GM21717 (cell line): ENCODE measurements around the gene RGPD8.
"Not testable (repeated sequence)": the region's sequence is repeated elsewhere in the genome, so short reads cannot be mapped to it uniquely, and the experiment has no call there.

Experiments used
- ATAC-seq: cut with Tn5 transposase; IDR thresholded peaks from one replicate; pipeline ENCODE4 v1.9.1; 2021; ENCODE audit warnings: mild to moderate bottlenecking, moderate library complexity; ENCODE audit not compliant: unreplicated experiment

The RGPD8 gene

GRCh38 chr2:112435716-112436431 is 2.4 kb upstream of the RGPD8 start:
- not testable (repeated sequence) for ATAC-seq

GRCh38 chr2:112434890-112435715 is 1.7 kb upstream of the RGPD8 start:
- ATAC-seq = not testable (repeated sequence)

- no peak for ATAC-seq
Measured at GRCh38 chr2:112433932-112434730, 686 bp upstream of the RGPD8 start.

- peak; percentile 40 for ATAC-seq
Measured at GRCh38 chr2:112432735-112433479, 538 bp downstream of the RGPD8 start.

GRCh38 chr2:112432390-112432734 is 1.1 kb downstream of the RGPD8 start:
- ATAC-seq = not testable (repeated sequence)

- not testable (repeated sequence) for ATAC-seq
Measured at GRCh38 chr2:112431587-112432295, 1.7 kb downstream of the RGPD8 start.

GRCh38 chr2:112424553-112424952 is 8.9 kb downstream of the RGPD8 start:
- ATAC-seq = not testable (repeated sequence)

GRCh38 chr2:112416860-112417259 is 16.6 kb downstream of the RGPD8 start:
- not testable (repeated sequence) for ATAC-seq

- ATAC-seq = not testable (repeated sequence)
Measured at GRCh38 chr2:112360055-112360454, 73.4 kb downstream of the RGPD8 start.

GRCh38 chr2:112354335-112354734 is 79.1 kb downstream of the RGPD8 start:
- ATAC-seq = not testable (repeated sequence)

- ATAC-seq = not testable (repeated sequence)
Measured at GRCh38 chr2:112352809-112353603, 80.4 kb downstream of the RGPD8 start.

- not testable (repeated sequence) for ATAC-seq
Measured at GRCh38 chr2:112352292-112352691, 81.2 kb downstream of the RGPD8 start.

- ATAC-seq = no peak
Measured at GRCh38 chr2:112345030-112346027, 88.1 kb downstream of the RGPD8 start.

GRCh38 chr2:112343827-112344585 is 89.4 kb downstream of the RGPD8 start:
- ATAC-seq = no peak

GRCh38 chr2:112342067-112342550 is 91.3 kb downstream of the RGPD8 start:
- no peak for ATAC-seq

GRCh38 chr2:112340475-112341267 is 92.8 kb downstream of the RGPD8 start:
- ATAC-seq = no peak
